Measurements from ENCODE around the gene KRT74. TPM values are rescaled to one million over a fixed set of nuclear protein-coding genes. Genes with fewer than 3 reads are reported as not detected.

KRT74 gene
- total RNA-seq, 6 experiments from 2014 or later, result not detected

GRCh38 chr12:52616680-52617402 is 43.2 kb upstream of the KRT74 start:
- WGBS (ENCODE audit: insufficient coverage, low coverage, low lambda C conversion rate, missing lambda C conversion rate), result 77% methylated on average over 6 of the region's 10 CpGs
- no peak for ATAC-seq
- Histone ChIP-seq H3K4me1 (no peaks in the 10 kb centered on the region), H3K9me3 (no peaks in the 10 kb centered on the region), H3K27ac (no peak overlapping the region), H3K27me3 (no peaks in the 10 kb centered on the region), H3K36me3 (no peaks in the 10 kb centered on the region), H3K4me3 (no peak overlapping the region)
- TF ChIP-seq POLR2A (IDR thresholded peaks at IDR 0.05) (no peak), CTCF (IDR thresholded peaks at IDR 0.05) (no peak)
- intact Hi-C loops (cut with DNase I), result no loop called here
- DNase-seq, result no peak

- TF ChIP-seq CTCF (IDR thresholded peaks at IDR 0.05) (no peak), POLR2A (IDR thresholded peaks at IDR 0.05) (no peak)
- Histone ChIP-seq H3K9me3 (no peaks in the 10 kb centered on the region), H3K36me3 (no peaks in the 10 kb centered on the region), H3K4me1 (no peaks in the 10 kb centered on the region), H3K27ac (no peak overlapping the region), H3K27me3 (no peaks in the 10 kb centered on the region), H3K4me3 (no peak overlapping the region)
- DNase-seq (no peak), ATAC-seq (no peak)
- intact Hi-C loops (cut with DNase I), result no loop called here
- WGBS (ENCODE audit: insufficient coverage, low coverage, low lambda C conversion rate, missing lambda C conversion rate), result no CpG with 5 or more reads among the region's 9 CpGs
These were observed 42.3 kb upstream of the KRT74 start for GRCh38 chr12:52615912-52616311.

DNA sequence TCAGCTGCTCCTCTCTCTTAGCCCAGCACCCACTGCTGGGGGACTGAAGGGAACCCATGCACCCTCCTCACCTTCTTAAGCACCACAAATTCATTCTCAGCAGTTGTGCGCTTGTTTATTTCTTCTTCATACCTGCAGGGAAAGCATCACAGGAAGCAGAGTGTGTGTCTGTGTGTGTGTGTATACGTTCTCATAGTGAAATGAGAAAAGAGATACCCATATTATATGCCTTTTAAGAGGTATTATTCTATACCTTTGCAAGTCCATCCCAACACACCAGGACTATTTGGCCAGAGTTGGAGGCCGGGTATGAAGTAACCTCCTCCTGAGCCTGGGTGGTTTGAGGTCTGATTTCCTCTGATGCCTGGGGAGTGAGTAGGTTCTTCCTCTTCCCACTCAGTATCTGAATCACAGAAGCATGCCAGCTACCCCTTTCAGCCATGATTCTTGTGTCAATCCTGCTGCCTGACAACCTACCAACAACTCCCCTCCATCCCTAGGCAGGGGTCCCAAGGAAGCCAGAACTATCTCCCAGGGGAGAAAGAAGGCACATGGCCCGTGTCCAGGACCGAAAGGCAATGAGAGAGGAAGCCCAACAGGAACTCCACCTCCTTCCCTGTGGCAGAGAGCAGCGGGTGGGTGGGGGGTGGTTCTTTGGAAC is 41.7 kb upstream of the KRT74 start:
- 44% methylated on average over 5 of the region's 6 CpGs for WGBS (ENCODE audit: insufficient coverage, low coverage, low lambda C conversion rate, missing lambda C conversion rate)
- ATAC-seq (no peak), DNase-seq (no peak)
- TF ChIP-seq POLR2A (IDR thresholded peaks at IDR 0.05) (no peak), CTCF (IDR thresholded peaks at IDR 0.05) (no peak)
- intact Hi-C loops (cut with DNase I), result no loop called here
- no peaks in the 10 kb centered on the region for H3K4me1 ChIP-seq
- no peaks in the 10 kb centered on the region for H3K36me3 ChIP-seq
- no peak overlapping the region for H3K4me3 ChIP-seq
- no peaks in the 10 kb centered on the region for H3K9me3 ChIP-seq
- no peak overlapping the region for H3K27ac ChIP-seq
- no peaks in the 10 kb centered on the region for H3K27me3 ChIP-seq

DNA sequence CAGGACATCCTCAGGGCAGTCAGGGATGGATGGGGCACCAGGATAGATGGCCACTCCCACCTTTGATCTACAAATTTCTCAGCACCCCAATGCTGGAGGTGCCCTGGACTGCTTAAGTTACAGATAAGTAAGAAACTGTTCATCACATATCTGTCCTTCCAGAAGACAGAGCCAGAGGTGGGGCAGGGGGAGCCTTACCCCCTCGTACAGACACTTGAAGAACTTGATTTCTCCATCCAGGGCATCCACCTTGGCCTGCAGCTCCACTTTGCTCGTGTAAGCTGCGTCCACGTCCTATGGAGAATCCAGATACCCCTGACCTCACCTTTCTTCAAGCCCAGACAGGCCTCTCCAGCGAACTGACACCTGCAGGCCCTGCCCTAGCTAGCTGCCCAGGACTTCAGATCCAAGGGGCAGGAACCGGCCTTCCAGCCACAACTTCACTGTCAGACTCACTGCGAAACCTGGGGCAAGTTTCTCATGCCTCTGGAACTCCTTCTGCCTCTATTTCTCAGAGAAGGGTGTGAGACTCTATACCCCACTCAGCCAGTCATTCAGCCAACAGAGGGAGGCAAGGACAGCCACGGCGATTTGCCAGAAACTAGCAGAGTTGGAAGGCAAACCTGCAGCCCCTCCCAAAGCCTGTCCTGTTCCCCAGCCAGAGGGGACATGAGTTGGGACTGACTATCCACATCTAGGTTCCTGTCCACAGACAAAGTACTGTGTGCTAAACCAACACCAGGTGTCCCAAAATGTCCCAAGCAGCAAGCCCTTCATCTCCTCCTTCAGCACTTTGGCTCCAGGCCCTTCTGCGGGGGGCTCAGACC is 41.0 kb upstream of the KRT74 start:
- ATAC-seq, result no peak
- DNase-seq, result no peak
- no peaks in the 10 kb centered on the region for H3K9me3 ChIP-seq
- H3K4me1 ChIP-seq, result no peaks in the 10 kb centered on the region
- H3K27me3 ChIP-seq, result no peaks in the 10 kb centered on the region
- intact Hi-C loops (cut with DNase I), result no loop called here
- no peak for TF ChIP-seq POLR2A (IDR thresholded peaks at IDR 0.05)
- no peak for TF ChIP-seq CTCF (IDR thresholded peaks at IDR 0.05)
- H3K36me3 ChIP-seq, result no peaks in the 10 kb centered on the region
- 61% methylated on average over 2 of the region's 10 CpGs for WGBS (ENCODE audit: insufficient coverage, low coverage, low lambda C conversion rate, missing lambda C conversion rate)
- no peak overlapping the region for H3K27ac ChIP-seq
- H3K4me3 ChIP-seq, result no peak overlapping the region
